HUDEP-2 (cell line): ENCODE results near the gene SPNS3.

Experiments used
- DNase-seq, 76 experiments: peaks; one replicate each; lab custom pipeline; 2025; ENCODE audit not compliant: unreplicated experiment in 76 of 76; lab: John Stamatoyannopoulos, UW

Gene SPNS3

DNA sequence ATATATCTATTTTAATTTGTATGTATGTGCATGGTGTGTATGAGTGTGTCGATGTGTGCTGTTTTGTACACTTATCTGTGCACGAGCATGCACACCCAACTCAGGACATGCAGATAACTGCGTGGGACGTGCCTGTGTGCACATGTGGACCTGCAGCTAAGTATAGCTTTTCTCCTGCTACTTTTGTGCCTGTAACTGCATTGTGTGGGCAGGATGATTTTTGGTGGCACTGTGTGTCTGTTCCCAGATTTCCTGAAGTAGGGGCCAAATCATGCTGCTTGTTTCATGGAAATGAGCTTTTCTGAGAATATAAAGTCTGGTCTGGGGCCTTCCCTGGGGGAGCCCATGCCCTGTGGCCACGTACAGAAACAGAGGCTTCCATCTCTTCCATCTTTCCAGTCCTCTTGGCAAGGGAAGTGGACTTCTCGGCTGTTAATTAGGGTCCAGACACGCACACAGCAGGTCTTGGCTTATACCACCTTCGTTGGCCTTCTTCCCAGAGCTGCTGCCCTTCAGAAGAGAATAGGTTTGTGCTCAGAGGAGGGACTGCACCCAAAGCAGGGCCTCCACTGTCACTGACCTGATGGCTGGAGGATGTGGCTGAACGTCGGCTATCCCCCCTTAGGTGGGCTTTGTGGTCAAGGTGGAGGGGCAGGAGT, 30.2 kb downstream of the SPNS3 start:
- no peak for DNase-seq

DNA sequence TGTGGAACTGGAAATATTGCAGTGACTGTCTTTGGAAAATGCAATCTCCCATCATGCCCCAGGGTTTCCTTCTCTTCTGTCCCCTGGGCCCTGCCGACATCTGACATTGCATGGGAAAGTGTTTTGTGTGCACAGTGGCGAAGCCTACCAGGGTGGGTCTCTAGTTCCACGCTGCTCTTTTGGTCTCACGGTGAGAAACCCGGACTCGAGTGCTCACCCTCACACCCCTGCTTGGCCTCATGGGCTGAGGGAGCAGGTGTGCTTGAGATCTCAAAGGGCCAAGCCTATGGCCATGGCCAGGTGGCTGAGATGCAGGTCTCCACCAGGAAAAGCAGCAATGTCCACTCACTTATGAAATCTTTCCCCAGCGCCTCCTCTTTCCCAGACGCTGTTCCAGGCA, 32.0 kb downstream of the SPNS3 start:
- DNase-seq, result no peak

DNA sequence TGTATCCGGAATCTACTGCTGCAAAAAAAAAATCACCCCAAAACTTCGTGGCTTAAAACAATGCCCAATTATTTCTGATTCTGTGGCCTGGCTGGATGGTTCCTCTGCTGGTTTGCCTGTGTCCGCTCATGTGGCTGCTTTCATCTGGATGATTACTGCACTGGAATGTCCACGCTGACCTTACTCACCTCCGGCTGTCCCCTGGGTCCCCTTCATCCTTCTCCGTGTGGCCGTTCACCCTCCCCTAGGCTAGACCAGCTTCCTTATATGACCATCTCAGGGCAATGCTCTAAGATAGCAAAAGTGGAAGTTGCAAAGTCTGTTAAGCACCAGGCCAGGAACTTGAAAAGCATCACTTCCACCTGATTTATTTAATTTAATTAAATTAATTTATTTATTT, 33.5 kb downstream of the SPNS3 start:
- DNase-seq, result no peak

DNA sequence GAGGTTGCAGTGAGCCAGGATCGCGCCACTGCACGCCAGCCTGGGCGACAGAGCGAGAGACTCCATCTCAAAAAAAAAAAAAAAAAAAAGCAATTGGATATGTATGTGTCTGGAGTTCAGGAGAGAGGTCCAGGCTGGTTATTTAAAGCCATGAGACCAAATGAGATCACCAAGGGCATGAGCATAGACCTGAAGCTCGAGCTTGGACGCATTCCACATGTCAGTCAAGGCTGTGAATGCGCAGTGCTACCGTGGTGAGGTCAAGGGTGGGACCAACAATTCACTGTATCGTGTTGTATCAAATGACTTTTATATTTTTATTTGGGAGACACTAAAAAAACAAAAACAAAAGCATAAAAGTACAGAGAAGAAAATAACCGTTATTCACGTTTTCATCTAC, 35.8 kb downstream of the SPNS3 start:
- no peak for DNase-seq

- no peak for DNase-seq
Measured at GRCh38 chr17:4472286-4472685, 38.5 kb downstream of the SPNS3 start.

DNA sequence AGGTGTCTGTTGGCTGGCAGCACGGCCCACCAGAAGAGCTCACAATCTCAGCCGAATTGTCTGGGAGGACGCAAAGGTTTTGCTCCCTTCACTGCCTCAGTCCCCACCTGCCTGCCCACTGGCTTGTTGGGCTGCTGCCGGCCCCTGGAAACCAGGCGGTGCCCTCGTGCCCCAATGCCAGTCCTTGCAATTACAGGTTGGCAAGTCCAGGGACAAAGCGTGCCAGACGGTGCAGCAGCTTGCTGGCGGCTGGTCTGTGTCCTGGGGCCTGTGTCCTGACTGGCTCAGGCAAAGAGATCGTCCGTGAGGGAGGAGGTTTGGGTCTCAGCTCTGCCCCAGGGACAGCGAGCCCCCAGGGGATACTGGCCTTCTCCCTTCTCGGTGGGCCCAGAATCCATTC, 40.4 kb downstream of the SPNS3 start:
- no peak for DNase-seq

DNA sequence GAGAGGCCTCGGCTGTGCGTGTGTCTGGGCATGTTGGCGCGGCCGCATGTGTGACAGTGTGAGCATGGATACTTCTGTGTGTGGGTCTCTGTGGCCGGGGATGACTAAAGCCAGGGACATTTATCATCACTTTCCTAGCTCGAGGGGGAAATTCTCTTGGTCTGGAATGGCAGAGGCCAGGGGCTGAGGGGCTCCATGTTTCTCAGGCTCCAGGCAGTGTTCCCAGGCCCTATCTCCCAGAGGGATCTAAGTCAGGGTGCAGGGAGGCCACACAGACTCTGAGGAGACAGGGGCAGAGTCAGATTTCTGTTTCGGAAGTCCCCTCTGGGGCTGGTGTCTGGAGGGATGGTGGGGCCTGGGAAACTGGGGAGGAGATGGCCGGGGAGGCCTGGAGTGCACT, 41.3 kb downstream of the SPNS3 start:
- DNase-seq, result no peak

DNA sequence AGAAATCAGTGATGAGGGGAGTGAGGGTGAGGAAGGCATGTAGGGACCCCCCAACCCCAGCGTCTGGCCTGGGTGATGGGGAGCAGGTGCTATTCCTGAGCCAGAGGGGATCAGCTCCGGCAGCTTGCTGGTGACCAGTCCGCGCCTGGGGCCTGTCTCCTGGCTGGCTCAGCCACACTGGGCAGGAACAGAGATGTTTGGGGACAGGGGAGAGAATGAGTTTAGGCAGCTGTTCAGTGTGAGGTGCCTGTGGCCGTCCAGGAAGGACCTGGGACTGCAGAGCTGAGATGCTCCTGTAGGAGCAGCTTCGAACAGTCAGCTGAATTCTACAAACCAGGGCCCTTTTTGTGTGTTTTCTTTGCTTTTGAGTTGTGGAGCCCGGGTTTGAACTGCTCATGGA, 41.7 kb downstream of the SPNS3 start:
- no peak for DNase-seq

- DNase-seq, result no peak
Measured at GRCh38 chr17:4476017-4476416, 42.3 kb downstream of the SPNS3 start.

GRCh38 chr17:4476511-4477070, 42.9 kb downstream of the SPNS3 start:
- no peak for DNase-seq

GRCh38 chr17:4477255-4477791, 43.6 kb downstream of the SPNS3 start:
- DNase-seq, result no peak

DNA sequence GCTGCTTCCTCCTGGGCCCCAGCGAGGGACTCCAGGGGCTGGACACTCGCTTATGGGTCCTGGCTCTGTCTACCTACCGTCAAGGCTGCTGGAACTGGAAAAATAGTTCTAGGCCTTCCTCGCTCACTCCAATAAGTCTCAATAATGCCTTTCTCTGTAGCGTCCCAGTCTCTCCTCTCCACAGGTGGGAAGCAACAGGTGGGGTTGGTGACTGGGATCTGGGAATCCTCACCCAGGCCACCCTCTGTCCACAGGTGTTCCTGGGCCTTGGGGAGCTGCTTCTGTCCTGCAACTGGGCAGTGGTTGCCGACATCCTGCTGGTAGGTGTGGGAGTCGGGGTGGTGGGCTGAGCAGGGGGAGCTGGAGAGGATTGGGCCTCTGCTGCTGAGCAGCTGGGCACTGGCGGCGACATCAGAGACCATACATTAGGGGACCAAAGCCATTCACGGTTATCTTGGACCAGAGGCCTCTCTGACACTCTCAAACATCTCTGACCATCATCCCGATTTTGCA, 44.6 kb downstream of the SPNS3 start:
- DNase-seq, result no peak

DNA sequence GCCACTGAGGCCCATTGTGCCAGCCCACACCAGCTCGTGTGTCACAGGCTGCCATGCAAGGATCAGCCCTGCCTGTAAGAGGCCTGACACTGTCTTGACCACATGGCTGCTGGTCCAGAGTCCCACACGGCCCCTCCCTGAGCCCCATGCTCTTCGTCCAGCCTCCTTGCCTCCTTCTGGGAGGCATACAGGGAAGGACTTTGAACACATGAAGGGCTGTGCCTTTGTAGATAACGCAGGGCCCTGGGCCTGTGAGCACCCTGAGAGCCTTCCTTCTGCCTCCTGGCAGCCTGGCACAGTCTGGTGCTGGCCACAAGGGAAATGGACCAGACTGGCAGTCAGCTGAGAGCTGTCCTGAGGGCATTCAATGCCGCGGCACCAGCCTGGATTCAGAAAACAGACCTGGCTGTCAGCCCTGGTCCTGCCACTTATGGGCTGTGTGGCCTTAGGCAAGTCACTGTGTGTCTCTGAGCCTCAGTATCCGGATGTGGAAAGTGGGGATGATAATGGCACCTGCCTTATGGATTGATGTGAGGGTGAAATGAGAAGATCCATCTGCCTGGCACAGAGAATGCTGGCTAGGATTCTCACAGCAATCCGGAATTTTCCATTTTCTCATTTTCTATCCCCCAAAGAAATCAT, 45.7 kb downstream of the SPNS3 start:
- DNase-seq, result no peak

- no peak for DNase-seq
Measured at GRCh38 chr17:4479982-4480751, 46.4 kb downstream of the SPNS3 start.

GRCh38 chr17:4480929-4481898, 47.5 kb downstream of the SPNS3 start:
- no peak for DNase-seq

DNA sequence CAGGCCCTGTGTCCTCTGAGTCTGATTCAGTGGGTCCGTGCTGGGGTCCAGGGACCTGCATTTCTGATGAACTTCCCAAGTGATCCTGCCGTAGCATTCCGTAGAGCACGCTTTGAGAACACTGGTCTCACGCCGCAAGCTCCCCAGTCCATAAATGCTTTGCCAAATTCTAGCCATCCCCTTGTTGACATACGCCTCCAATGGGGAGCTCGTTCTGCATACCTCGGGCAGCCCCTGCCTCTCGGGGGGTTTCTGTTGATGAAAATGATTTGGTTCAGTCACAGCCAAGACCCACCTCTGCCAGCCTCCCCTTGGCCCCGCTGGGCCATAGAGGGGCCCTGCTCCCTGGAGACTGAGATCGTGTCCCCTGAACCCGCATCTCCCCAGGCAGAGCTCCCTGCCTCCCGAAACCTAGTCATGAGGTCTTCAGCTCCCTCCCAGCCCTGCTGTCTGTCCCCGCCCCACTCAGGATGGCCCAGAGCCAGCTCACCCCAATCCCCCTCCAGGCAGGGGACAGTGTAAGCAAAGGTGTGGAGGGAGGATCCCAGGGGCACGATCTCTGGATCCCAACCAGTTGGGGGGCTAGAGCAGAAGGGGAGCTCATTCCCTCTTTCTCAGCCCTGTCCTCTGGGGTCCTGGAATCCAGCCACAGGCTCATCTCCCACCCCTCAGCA, 48.7 kb downstream of the SPNS3 start:
- no peak for DNase-seq

DNA sequence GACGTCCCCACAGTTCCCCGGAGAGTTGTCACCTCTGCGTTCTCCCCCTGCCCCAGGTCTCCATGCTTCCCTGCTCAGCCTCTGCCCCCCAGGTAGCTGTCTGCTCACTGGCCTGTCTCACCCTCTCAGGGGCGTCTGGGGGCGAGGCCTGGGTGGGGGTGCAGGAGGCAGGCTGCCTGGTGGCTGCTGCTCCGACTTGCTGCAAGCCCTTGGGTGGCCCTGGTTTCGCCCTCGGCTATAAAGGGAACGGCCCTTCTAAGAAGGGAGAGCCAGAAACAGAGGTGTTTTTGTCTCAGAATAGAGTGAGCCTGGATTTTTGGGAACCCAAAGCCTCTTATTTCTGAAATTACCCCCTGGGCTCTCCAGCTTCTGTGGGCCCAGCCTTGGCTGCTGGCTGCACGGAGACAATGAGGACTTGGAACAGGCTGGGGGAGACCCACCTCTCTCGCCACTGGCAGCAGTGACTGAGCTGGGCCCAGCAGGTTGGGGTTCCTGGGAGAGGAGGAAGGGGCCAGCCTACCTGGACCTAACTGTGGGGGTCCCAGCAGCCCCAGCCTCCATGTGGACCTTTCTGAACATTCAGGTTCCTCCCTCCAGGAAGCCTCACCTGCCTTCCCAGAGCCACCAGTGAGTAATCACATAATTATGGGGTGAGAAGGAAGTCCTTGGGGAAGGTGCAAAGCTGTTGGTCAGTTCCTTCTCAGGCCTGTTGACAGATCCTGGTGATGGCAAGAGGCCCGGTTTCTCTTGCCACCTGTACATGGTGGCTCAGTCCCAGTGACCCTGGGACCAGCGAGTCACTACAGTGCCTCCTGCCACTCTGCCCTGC, 49.5 kb downstream of the SPNS3 start:
- no peak for DNase-seq
